HK-2 (cell line): ENCODE data around the gene IGSF9.
A peak's percentile ranks its signal among the peaks of the same experiment; 100 is the strongest.

ENCODE experiments used
- DNase-seq: peaks from one replicate; pipeline ENCODE4 v3.0.0-alpha.2; 2018; ENCODE audit not compliant: unreplicated experiment

The IGSF9 gene

GRCh38 chr1:159898527-159898926 is 46.9 kb downstream of the IGSF9 start:
- DNase-seq = no peak

GRCh38 chr1:159897962-159898361 is 47.5 kb downstream of the IGSF9 start:
- no peak for DNase-seq

- DNase-seq = no peak
Measured at GRCh38 chr1:159896546-159896930, 48.9 kb downstream of the IGSF9 start.

- DNase-seq = no peak
Measured at GRCh38 chr1:159895836-159896545, 49.4 kb downstream of the IGSF9 start.

GRCh38 chr1:159895286-159895685 is 50.1 kb downstream of the IGSF9 start:
- DNase-seq = no peak

- no peak for DNase-seq
Measured at GRCh38 chr1:159892944-159893343, 52.5 kb downstream of the IGSF9 start.

- peak; percentile 88 for DNase-seq
Measured at GRCh38 chr1:159891275-159892157, 53.9 kb downstream of the IGSF9 start.

GRCh38 chr1:159890390-159890789 is 55.0 kb downstream of the IGSF9 start:
- DNase-seq = no peak

- no peak for DNase-seq
Measured at GRCh38 chr1:159889821-159890252, 55.6 kb downstream of the IGSF9 start.

- DNase-seq = no peak
Measured at GRCh38 chr1:159889202-159889601, 56.2 kb downstream of the IGSF9 start.

GRCh38 chr1:159884296-159884695 is 61.1 kb downstream of the IGSF9 start:
- no peak for DNase-seq

- DNase-seq = no peak
Measured at GRCh38 chr1:159883134-159883533, 62.3 kb downstream of the IGSF9 start.

- no peak for DNase-seq
Measured at GRCh38 chr1:159882527-159882862, 62.9 kb downstream of the IGSF9 start.

- DNase-seq = peak; percentile 98
Measured at GRCh38 chr1:159881622-159882526, 63.5 kb downstream of the IGSF9 start.

GRCh38 chr1:159880430-159880829 is 65.0 kb downstream of the IGSF9 start:
- no peak for DNase-seq

GRCh38 chr1:159879977-159880376 is 65.4 kb downstream of the IGSF9 start:
- no peak for DNase-seq

GRCh38 chr1:159879136-159879535 is 66.3 kb downstream of the IGSF9 start:
- no peak for DNase-seq

GRCh38 chr1:159877695-159878444 is 67.5 kb downstream of the IGSF9 start:
- DNase-seq = no peak
